Colonic mucosa (tissue), 4 donors: ENCODE data around the gene TMPO. TPM values are rescaled to one million over a fixed set of nuclear protein-coding genes. Genes with fewer than 3 reads are reported as not detected.
"Not testable (repeated sequence)": the region's sequence is repeated elsewhere in the genome, so short reads cannot be mapped to it uniquely, and the experiment has no call there.

Experiments
- DNase-seq: peaks from one replicate; pipeline ENCODE4 v3.0.0-alpha.2; 2020
- H3K27ac ChIP-seq: fragments of 200-600 bp; one replicate; pipeline ENCODE4 v1.8.0; 2021
- H3K27me3 ChIP-seq: fragments of 200-600 bp; one replicate; pipeline ENCODE4 v1.8.0; 2021
- H3K36me3 ChIP-seq: fragments of 200-600 bp; one replicate; pipeline ENCODE4 v1.8.0; 2021
- H3K4me1 ChIP-seq: fragments of 200-600 bp; one replicate; pipeline ENCODE4 v1.8.0; 2021; ENCODE audit warnings: mild to moderate bottlenecking
- H3K4me3 ChIP-seq: fragments of 200-600 bp; one replicate; pipeline ENCODE4 v1.8.0; 2021
- H3K9ac ChIP-seq, 2 donors: one replicate each; pipeline ENCODE4 v1.7.0; 2013; ENCODE audit warnings: control low read depth in 2 of 2, low read depth in 2 of 2, low read length in 2 of 2
- H3K9me3 ChIP-seq: fragments of 200-600 bp; one replicate; pipeline ENCODE4 v1.8.0; 2021
- CTCF ChIP-seq: fragments of 200-600 bp; IDR thresholded peaks from one replicate; pipeline ENCODE4 v1.8.0; 2022; ENCODE audit warnings: antibody characterized with exemption, mild to moderate bottlenecking
- intact Hi-C: fragments of 100-400 bp; cut with DNase I; formaldehyde crosslinking; loops from one replicate; pipeline ENCODE4 v1.14.1; 2022
- total RNA-seq, 2 donors: library from RNA; stranded (reverse); fragmentation: NEBNext Ultra II Directional in 1 of 2; extraction: Animal tissue kit (Norgen Biotek cat#: 25700) in 1 of 2; gene quantifications; one replicate each; pipeline ENCODE4 v1.2.1, GENCODE V29; 2021
- donor health status: healthy.
- donor health status: DM: no; HTN: no; CAD: no.
- donor health status: DM: no; HTN: no; CAD: no.

TMPO gene
- total RNA-seq, 2 donors from 2014 or later, result 80.0 to 202 TPM

DNA sequence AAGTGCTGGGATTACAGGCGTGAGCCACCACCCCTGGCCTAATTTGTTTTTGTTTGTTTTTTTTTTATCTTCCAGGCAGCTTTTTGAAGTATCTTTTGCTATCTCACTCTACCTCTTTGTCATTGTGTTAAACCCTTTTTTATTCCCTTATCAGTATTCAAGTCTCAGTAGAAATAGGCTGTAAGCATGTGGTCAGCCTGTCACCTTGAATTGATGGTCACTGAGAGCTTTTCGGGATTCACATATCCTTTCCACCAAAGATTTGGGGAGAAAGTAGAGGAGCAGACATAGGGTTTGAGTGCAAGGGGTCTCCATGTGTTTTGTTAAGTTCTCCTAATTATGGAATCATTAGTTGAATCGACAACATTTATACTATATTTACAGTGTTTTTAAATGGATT is 36.4 kb downstream of the TMPO start:
- intact Hi-C loops, result no loop called here
- Histone ChIP-seq H3K4me3 (no peak overlapping the region), H3K4me1 (no peaks in the 10 kb centered on the region), H3K27ac (no peak overlapping the region), H3K27me3 (no peaks in the 10 kb centered on the region), H3K9ac (no peak overlapping the region), H3K9me3 (no peaks in the 10 kb centered on the region), H3K36me3 (no peaks in the 10 kb centered on the region)
- TF ChIP-seq CTCF, result no peak
- DNase-seq, result no peak

DNA sequence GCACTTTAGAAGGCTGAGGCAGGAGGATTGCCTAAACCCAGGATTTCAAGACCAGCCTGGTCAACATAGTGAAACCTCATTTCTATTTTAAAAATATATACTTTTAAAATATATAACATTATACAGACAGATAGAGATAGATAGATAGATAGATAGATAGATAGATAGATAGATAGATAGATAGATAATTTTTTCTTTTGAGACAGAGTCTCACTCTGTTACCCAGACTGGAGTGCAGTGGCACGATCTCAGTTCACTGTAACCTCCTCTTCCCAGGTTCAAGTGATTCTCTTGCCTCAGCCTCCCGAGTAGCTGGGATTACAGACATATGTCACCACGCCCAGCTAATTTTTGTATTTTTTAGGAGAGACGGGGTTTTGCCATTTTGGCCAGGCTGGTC is 42.7 kb downstream of the TMPO start:
- DNase-seq, intact Hi-C loops, H3K9me3 ChIP-seq, H3K4me3 ChIP-seq, H3K27ac ChIP-seq, H3K36me3 ChIP-seq, H3K4me1 ChIP-seq, H3K27me3 ChIP-seq, H3K9ac ChIP-seq: not testable (repeated sequence)

- no peak overlapping the region for H3K4me3 ChIP-seq
- H3K4me1 ChIP-seq, result no peaks in the 10 kb centered on the region
- TF ChIP-seq CTCF, result no peak
- no peaks in the 10 kb centered on the region for H3K36me3 ChIP-seq
- DNase-seq, result no peak
- intact Hi-C loops, result no loop called here
- no peaks in the 10 kb centered on the region for H3K27me3 ChIP-seq
- no peaks in the 10 kb centered on the region for H3K9me3 ChIP-seq
- H3K27ac ChIP-seq, result no peak overlapping the region
- no peak overlapping the region for H3K9ac ChIP-seq
Observed at GRCh38 chr12:98559666-98560065, 44.3 kb downstream of the TMPO start.

- Histone ChIP-seq H3K36me3 (no peaks in the 10 kb centered on the region), H3K27me3 (no peaks in the 10 kb centered on the region), H3K4me3 (no peak overlapping the region), H3K9ac (no peak overlapping the region), H3K9me3 (no peaks in the 10 kb centered on the region), H3K27ac (no peak overlapping the region), H3K4me1 (no peaks in the 10 kb centered on the region)
- intact Hi-C loops, result no loop called here
- no peak for DNase-seq
- no peak for TF ChIP-seq CTCF
Observed at GRCh38 chr12:98561846-98562245, 46.5 kb downstream of the TMPO start.

- Histone ChIP-seq H3K4me3 (no peak overlapping the region), H3K4me1 (peaks cover 3% of the 10 kb centered on the region), H3K9ac (no peak overlapping the region), H3K9me3 (no peaks in the 10 kb centered on the region), H3K36me3 (no peaks in the 10 kb centered on the region), H3K27ac (no peak overlapping the region), H3K27me3 (no peaks in the 10 kb centered on the region)
- DNase-seq, result no peak
- TF ChIP-seq CTCF, result no peak
- intact Hi-C loops, result no loop called here
Observed at GRCh38 chr12:98572010-98572409, 56.6 kb downstream of the TMPO start.

- DNase-seq, result peak; percentile 49
- Histone ChIP-seq H3K4me3 (no peak overlapping the region), H3K27me3 (no peaks in the 10 kb centered on the region), H3K4me1 (peaks cover 3% of the 10 kb centered on the region), H3K27ac (peak overlapping the region; percentile 72), H3K9me3 (no peaks in the 10 kb centered on the region), H3K9ac (peak overlapping the region in 1 of 2 donors; percentile 9), H3K36me3 (no peaks in the 10 kb centered on the region)
- intact Hi-C loops, result no loop called here
- no peak for TF ChIP-seq CTCF
Observed at GRCh38 chr12:98574110-98574509, 58.7 kb downstream of the TMPO start.
